Duodenal mucosa (tissue), 2 donors: ENCODE results near the gene DOK7.

Experiments
- H3K27ac ChIP-seq: one replicate; pipeline ENCODE4 v1.7.0; 2013; ENCODE audit warnings: low read depth, low read length
- H3K27me3 ChIP-seq, 2 donors: one replicate each; pipeline ENCODE4 v1.7.0; 2013; ENCODE audit warnings: low read length in 2 of 2, control low read depth in 1 of 2; ENCODE audit not compliant: insufficient read depth in 2 of 2, control insufficient read depth in 1 of 2
- H3K36me3 ChIP-seq, 2 donors: one replicate each; pipeline ENCODE4 v1.7.0; 2013; ENCODE audit warnings: low read length in 2 of 2, control low read depth in 1 of 2; ENCODE audit not compliant: insufficient read depth in 2 of 2, control insufficient read depth in 1 of 2
- H3K4me1 ChIP-seq, 2 donors: one replicate each; pipeline ENCODE4 v1.7.0; 2013; ENCODE audit warnings: low read length in 2 of 2, control low read depth in 1 of 2; ENCODE audit not compliant: insufficient read depth in 2 of 2, control insufficient read depth in 1 of 2
- H3K4me3 ChIP-seq, 2 donors: one replicate each; pipeline ENCODE4 v1.7.0; 2013; ENCODE audit warnings: low read length in 2 of 2, low read depth in 1 of 2
- H3K9ac ChIP-seq, 2 donors: one replicate each; pipeline ENCODE4 v1.7.0; 2013; ENCODE audit warnings: low read length in 2 of 2, low read depth in 1 of 2
- H3K9me3 ChIP-seq, 2 donors: one replicate each; pipeline ENCODE4 v1.7.0; 2013; ENCODE audit warnings: low read length in 2 of 2, control low read depth in 1 of 2; ENCODE audit not compliant: control insufficient read depth in 1 of 2

Gene DOK7

GRCh38 chr4:3462321-3462789, 751 bp upstream of the DOK7 start:
- no peak overlapping the region for H3K27ac ChIP-seq
- H3K27me3 ChIP-seq = peaks cover 6 to 19% of the 10 kb centered on the region in 2 donors
- H3K9ac ChIP-seq = no peak overlapping the region
- H3K4me1 ChIP-seq = peaks cover 0 to 13% of the 10 kb centered on the region in 2 donors
- H3K9me3 ChIP-seq = no peaks in the 10 kb centered on the region
- no peak overlapping the region for H3K4me3 ChIP-seq
- H3K36me3 ChIP-seq = no peaks in the 10 kb centered on the region

- Histone ChIP-seq H3K9ac (no peak overlapping the region), H3K4me3 (no peak overlapping the region), H3K36me3 (no peaks in the 10 kb centered on the region), H3K27ac (no peak overlapping the region), H3K9me3 (peaks cover 0 to 6% of the 10 kb centered on the region in 2 donors), H3K4me1 (peaks cover 0 to 13% of the 10 kb centered on the region in 2 donors), H3K27me3 (peaks cover 6 to 19% of the 10 kb centered on the region in 2 donors)
These were observed 646 bp downstream of the DOK7 start for GRCh38 chr4:3463556-3464348.

GRCh38 chr4:3464349-3464905, 1.3 kb downstream of the DOK7 start:
- no peak overlapping the region for H3K9ac ChIP-seq
- peaks cover 0 to 7% of the 10 kb centered on the region in 2 donors for H3K9me3 ChIP-seq
- no peak overlapping the region for H3K27ac ChIP-seq
- H3K27me3 ChIP-seq = peaks cover 6 to 19% of the 10 kb centered on the region in 2 donors
- H3K36me3 ChIP-seq = no peaks in the 10 kb centered on the region
- peaks cover 0 to 13% of the 10 kb centered on the region in 2 donors for H3K4me1 ChIP-seq
- H3K4me3 ChIP-seq = no peak overlapping the region

- H3K36me3 ChIP-seq = no peaks in the 10 kb centered on the region
- peaks cover 0 to 7% of the 10 kb centered on the region in 2 donors for H3K9me3 ChIP-seq
- no peak overlapping the region for H3K4me3 ChIP-seq
- H3K27ac ChIP-seq = no peak overlapping the region
- H3K9ac ChIP-seq = no peak overlapping the region
- peaks cover 0 to 13% of the 10 kb centered on the region in 2 donors for H3K4me1 ChIP-seq
- peaks cover 6 to 24% of the 10 kb centered on the region in 2 donors for H3K27me3 ChIP-seq
These were observed 2.0 kb downstream of the DOK7 start for GRCh38 chr4:3464911-3465697.

- H3K27me3 ChIP-seq = peaks cover 8 to 29% of the 10 kb centered on the region in 2 donors
- H3K9me3 ChIP-seq = peaks cover 0 to 7% of the 10 kb centered on the region in 2 donors
- H3K36me3 ChIP-seq = no peaks in the 10 kb centered on the region
- H3K4me1 ChIP-seq = peaks cover 2 to 13% of the 10 kb centered on the region in 2 donors
- no peak overlapping the region for H3K9ac ChIP-seq
- no peak overlapping the region for H3K4me3 ChIP-seq
- H3K27ac ChIP-seq = no peak overlapping the region
These were observed 2.9 kb downstream of the DOK7 start for GRCh38 chr4:3465698-3466671.

- H3K36me3 ChIP-seq = no peaks in the 10 kb centered on the region
- peaks cover 2 to 9% of the 10 kb centered on the region in 2 donors for H3K4me1 ChIP-seq
- H3K27me3 ChIP-seq = peaks cover 7 to 31% of the 10 kb centered on the region in 2 donors
- peaks cover 0 to 7% of the 10 kb centered on the region in 2 donors for H3K9me3 ChIP-seq
- H3K9ac ChIP-seq = no peak overlapping the region
- no peak overlapping the region for H3K27ac ChIP-seq
- no peak overlapping the region for H3K4me3 ChIP-seq
These were observed 3.8 kb downstream of the DOK7 start for GRCh38 chr4:3466691-3467600.

GRCh38 chr4:3467601-3468031, 4.5 kb downstream of the DOK7 start:
- Histone ChIP-seq H3K9ac (no peak overlapping the region), H3K4me3 (no peak overlapping the region), H3K9me3 (peaks cover 0 to 7% of the 10 kb centered on the region in 2 donors), H3K4me1 (peaks cover 2% of the 10 kb centered on the region in 2 donors), H3K27ac (no peak overlapping the region), H3K36me3 (no peaks in the 10 kb centered on the region), H3K27me3 (peaks cover 3 to 31% of the 10 kb centered on the region in 2 donors)

- Histone ChIP-seq H3K27me3 (peaks cover 3 to 30% of the 10 kb centered on the region in 2 donors), H3K9ac (no peak overlapping the region), H3K4me1 (peaks cover 0 to 2% of the 10 kb centered on the region in 2 donors), H3K36me3 (no peaks in the 10 kb centered on the region), H3K4me3 (no peak overlapping the region), H3K27ac (no peak overlapping the region), H3K9me3 (peaks cover 0 to 7% of the 10 kb centered on the region in 2 donors)
These were observed 5.0 kb downstream of the DOK7 start for GRCh38 chr4:3468154-3468553.
